Measurements from ENCODE around the gene NEU4.

GRCh38 chr2:241820625-241821384 is 11.8 kb downstream of the NEU4 start:
- no peak for TF ChIP-seq CTCF (IDR thresholded peaks at IDR 0.05)
- TF ChIP-seq REST (IDR thresholded peaks at IDR 0.05; ENCODE audit: insufficient read depth in 1 of 2, low read depth in 2 of 2, low read length in 1 of 2) = no peak
- TF ChIP-seq POLR2AphosphoS5 (IDR thresholded peaks at IDR 0.05; ENCODE audit: low read depth, low read length) = no peak
- TF ChIP-seq TCF7L2 (IDR thresholded peaks at IDR 0.05; ENCODE audit: low read depth, low read length) = no peak

All from Panc1 (cell line).